IMR-90 (cell line): ENCODE data around the gene NXPE3. TPM values are rescaled to one million over a fixed set of nuclear protein-coding genes. Genes with fewer than 3 reads are reported as not detected.

Experiments
- ATAC-seq: fragments of 200-7000 bp; cut with Tn5 transposase; 2 replicates; pipeline ENCODE4 v1.9.1; 2020; ENCODE audit warnings: low read depth, mild to moderate bottlenecking, moderate library complexity
- BruUV-seq: library from RNA; stranded (reverse); fragments of 400-500 nt; replicated peaks from 2 replicates; lab custom pipeline; 2021; lab: Mats Ljungman, UMichigan
- CTCF ChIA-PET: fragments of 300-600 bp; formaldehyde crosslinking; extraction: SDS; loops from one replicate; lab custom pipeline; 2021; ENCODE audit warnings: antibody characterized with exemption; lab: Yijun Ruan, JAX
- POLR2A ChIA-PET: fragments of 300-600 bp; sonication (Branson Sonifier 250); formaldehyde crosslinking; loops from one replicate; lab custom pipeline; 2022; ENCODE audit warnings: antibody characterized with exemption; ENCODE audit not compliant: unreplicated experiment; lab: Charles Lee
- DNase-seq: peaks from one replicate; pipeline ENCODE4 v3.0.0; 2013
- H2AFZ ChIP-seq: replicated peaks from 2 replicates; pipeline ENCODE3; 2013; ENCODE audit warnings: low read length, mild to moderate bottlenecking; ENCODE audit not compliant: poor library complexity
- H2AK5ac ChIP-seq: 2 replicates; pipeline ENCODE4 v1.6.1; 2013; ENCODE audit warnings: low read depth, low read length, inconsistent platforms
- H2AK9ac ChIP-seq: replicated peaks from 2 replicates; pipeline ENCODE3; 2013; ENCODE audit warnings: mild to moderate bottlenecking, low read depth, low read length, moderate library complexity; ENCODE audit not compliant: poor library complexity
- H2BK120ac ChIP-seq: 2 replicates; pipeline ENCODE4 v1.6.1; 2013; ENCODE audit warnings: low read depth, low read length, inconsistent platforms
- H2BK15ac ChIP-seq: 3 replicates; pipeline ENCODE4 v1.6.1; 2013; ENCODE audit warnings: low read depth, low read length, inconsistent platforms
- H2BK20ac ChIP-seq: 2 replicates; pipeline ENCODE4 v1.6.1; 2013; ENCODE audit warnings: low read depth, mild to moderate bottlenecking, inconsistent platforms, low read length, moderate library complexity
- H2BK5ac ChIP-seq: 2 replicates; pipeline ENCODE4 v1.6.1; 2013; ENCODE audit warnings: mild to moderate bottlenecking, low read depth, low read length, inconsistent platforms; ENCODE audit not compliant: poor library complexity, severe bottlenecking
- H3K14ac ChIP-seq: replicated peaks from 2 replicates; pipeline ENCODE4 v1.6.1; 2013; ENCODE audit warnings: low read depth, low read length, inconsistent platforms
- H3K18ac ChIP-seq: 2 replicates; pipeline ENCODE4 v1.6.1; 2013; ENCODE audit warnings: low read depth, low read length, control low read depth
- H3K23ac ChIP-seq: 2 replicates; pipeline ENCODE4 v1.6.1; 2013; ENCODE audit warnings: low read depth, low read length, inconsistent platforms
- H3K27ac ChIP-seq: 2 replicates; pipeline ENCODE4 v1.5.1; 2013; ENCODE audit warnings: mild to moderate bottlenecking, control low read depth, low read length; ENCODE audit not compliant: insufficient read depth
- H3K27me3 ChIP-seq: 2 replicates; pipeline ENCODE4 v1.6.1; 2013; ENCODE audit warnings: low read length; ENCODE audit not compliant: control insufficient read depth, insufficient read depth
- H3K36me3 ChIP-seq: 2 replicates; pipeline ENCODE4 v1.6.1; 2013; ENCODE audit warnings: low read length, mixed read lengths; ENCODE audit not compliant: control insufficient read depth, insufficient read depth
- H3K4ac ChIP-seq: 2 replicates; pipeline ENCODE4 v1.6.1; 2013; ENCODE audit warnings: low read depth, low read length, inconsistent platforms
- H3K4me1 ChIP-seq: 2 replicates; pipeline ENCODE4 v1.6.1; 2013; ENCODE audit warnings: low read length, mixed read lengths; ENCODE audit not compliant: control insufficient read depth, insufficient read depth
- H3K4me2 ChIP-seq: 2 replicates; pipeline ENCODE4 v1.6.1; 2013; ENCODE audit warnings: low read depth, mild to moderate bottlenecking, control low read depth, low read length, moderate library complexity
- H3K4me3 ChIP-seq: 2 replicates; pipeline ENCODE4 v1.5.1; 2013; ENCODE audit warnings: low read depth, mild to moderate bottlenecking, control low read depth, low read length, moderate library complexity; ENCODE audit not compliant: insufficient read depth
- H3K56ac ChIP-seq: 2 replicates; pipeline ENCODE4 v1.6.1; 2013; ENCODE audit warnings: low read length, inconsistent platforms; ENCODE audit not compliant: insufficient read depth; ENCODE audit errors: extremely low read depth
- H3K79me1 ChIP-seq, 2 experiments: 2 replicates each; pipeline ENCODE4 v1.6.1; 2013; ENCODE audit warnings: low read length in 2 of 2, inconsistent platforms in 1 of 2, low read depth in 1 of 2
- H3K9ac ChIP-seq: 2 replicates; pipeline ENCODE4 v1.6.1; 2013; ENCODE audit warnings: low read depth, low read length, control low read depth
- H3K9me1 ChIP-seq: 2 replicates; pipeline ENCODE4 v1.6.1; 2013; ENCODE audit warnings: low read length, inconsistent platforms; ENCODE audit not compliant: insufficient read depth
- H3K9me3 ChIP-seq: 2 replicates; pipeline ENCODE4 v1.6.1; 2013; ENCODE audit warnings: low read length; ENCODE audit not compliant: control insufficient read depth, insufficient read depth
- H4K20me1 ChIP-seq: 2 replicates; pipeline ENCODE4 v1.6.1; 2013; ENCODE audit warnings: low read length, inconsistent platforms; ENCODE audit not compliant: insufficient read depth
- H4K5ac ChIP-seq: 2 replicates; pipeline ENCODE4 v1.6.1; 2013; ENCODE audit warnings: mild to moderate bottlenecking, low read depth, low read length, control low read depth
- H4K8ac ChIP-seq, 2 experiments: 2 replicates each; pipeline ENCODE4 v1.6.1; 2013; ENCODE audit warnings: low read depth in 2 of 2, low read length in 2 of 2, control low read depth in 1 of 2, inconsistent platforms in 1 of 2
- H4K91ac ChIP-seq: 2 replicates; pipeline ENCODE4 v1.6.1; 2013; ENCODE audit warnings: low read depth, low read length, inconsistent platforms; ENCODE audit not compliant: insufficient read depth
- POLR2A ChIP-seq: IDR thresholded peaks from 2 replicates; pipeline ENCODE4 v1.6.1; 2012; ENCODE audit warnings: mild to moderate bottlenecking, low read depth, low read length
- SMC3 ChIP-seq: fragments of 150-350 bp; IDR thresholded peaks from 2 replicates; pipeline ENCODE4 v1.6.1; 2016; ENCODE audit warnings: low read depth, mild to moderate bottlenecking, antibody characterized with exemption, low read length, moderate library complexity
- WGBS, 2 experiments: methylation state at CpG; one replicate each; pipeline versions ENCODE4 v1.1.5 to v1.1.7; 2013; ENCODE audit warnings: missing lambda C conversion rate in 2 of 2; ENCODE audit not compliant: insufficient read length in 1 of 2; ENCODE audit errors: extremely low coverage in 2 of 2; 5-methylcytosine and 5-hydroxymethylcytosine counted together
- dilution Hi-C: fragments of 300-500 bp; cut with HindIII; formaldehyde crosslinking; loops from one replicate; pipeline ENCODE4 v1.14.3; 2018; ENCODE audit warnings: low sequenced_read_pairs; ENCODE audit not compliant: unreplicated experiment
- in situ Hi-C: fragments of 300-500 bp; cut with MboI; formaldehyde crosslinking; loops from 3 replicates; pipeline ENCODE4 v1.14.3; 2019; ENCODE audit warnings: low sequenced_read_pairs, inconsistent platforms, mixed read lengths
- intact Hi-C: fragments of 100-400 bp; cut with micrococcal nuclease; formaldehyde crosslinking; loops from 2 replicates; pipeline ENCODE4 v1.10.0; 2022
- polyA plus RNA-seq, 3 experiments: library from polyadenylated mRNA; depleted of rRNA; stranded (reverse); fragments of >200 nt; gene quantifications; 2 replicates each; pipeline ENCODE4 v1.2.3, GENCODE V29; 2012; ENCODE audit warnings: low replicate concordance in 1 of 3
- total RNA-seq: library from RNA; depleted of rRNA; stranded (reverse); fragments of >200 nt; gene quantifications from 2 replicates; pipeline ENCODE4 v1.2.3, GENCODE V29; 2012

NXPE3 gene
- total and polyA plus RNA-seq, 2 of the 4 experiments (the other 2 are of a cell fraction): 20.0 to 23.8 TPM

DNA sequence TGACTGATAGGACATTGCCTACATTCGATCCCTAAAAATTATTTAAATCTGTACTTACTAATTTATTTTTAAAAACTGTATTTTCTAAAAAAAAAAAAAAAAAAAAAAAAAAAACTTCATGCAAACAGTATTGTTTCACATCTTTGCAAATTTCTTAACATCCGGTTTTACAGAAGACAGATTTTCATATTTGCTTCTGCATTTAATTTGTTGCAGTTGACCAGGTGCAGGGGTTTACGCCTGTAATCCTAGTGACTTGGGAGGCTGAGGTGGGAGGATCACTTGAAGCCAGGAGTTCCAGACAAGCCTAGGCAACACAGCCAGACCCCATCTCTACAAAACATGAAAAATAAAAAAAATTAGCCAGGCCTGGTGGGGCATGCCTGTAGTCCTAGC, 63.9 kb downstream of the NXPE3 start:
- no peak overlapping the region for H4K5ac ChIP-seq
- H2AK9ac ChIP-seq: no peak overlapping the region
- ChIA-PET POLR2A (no interaction called here), CTCF (interaction anchor here (0.6 to 0.7 kb wide), 2 partner anchors 17 to 159 kb away, joined by 3 to 9 read pairs; no protein-coding TSS in a partner anchor)
- H3K79me1 ChIP-seq: peaks cover 21 to 26% of the 10 kb centered on the region in 2 experiments
- no CpG with 5 or more reads among the region's 3 CpGs for WGBS, 2 experiments
- TF ChIP-seq SMC3: no peak
- TF ChIP-seq POLR2A: no peak
- H3K4me1 ChIP-seq: peaks cover 3% of the 10 kb centered on the region
- no TSS peak for BruUV-seq
- no peak overlapping the region for H3K9ac ChIP-seq
- H3K9me3 ChIP-seq: no peaks in the 10 kb centered on the region; the same call in 1 of the 2 replicates
- DNase-seq (no peak), ATAC-seq (no peak)
- dilution Hi-C loops: no loop called here
- H2AFZ ChIP-seq: no peak overlapping the region
- no peak overlapping the region; the same call in 1 of the 2 replicates for H4K91ac ChIP-seq
- peak overlapping the region; percentile 39; the same call in 1 of the 2 replicates for H3K4ac ChIP-seq
- no peak overlapping the region for H3K56ac ChIP-seq
- H2BK20ac ChIP-seq: no peak overlapping the region
- H2AK5ac ChIP-seq: no peak overlapping the region
- H3K4me3 ChIP-seq: no peak overlapping the region
- H3K4me2 ChIP-seq: no peak overlapping the region
- H2BK15ac ChIP-seq: no peak overlapping the region
- H2BK120ac ChIP-seq: peak overlapping the region; percentile 56; the same call in 1 of the 2 replicates
- peaks cover 3% of the 10 kb centered on the region; the same call in 1 of the 2 replicates for H3K9me1 ChIP-seq
- no peaks in the 10 kb centered on the region for H4K20me1 ChIP-seq
- in situ Hi-C loops: no loop called here
- no peaks in the 10 kb centered on the region for H3K36me3 ChIP-seq
- H2BK5ac ChIP-seq: no peak overlapping the region
- no peak overlapping the region for H4K8ac ChIP-seq
- intact Hi-C loops: no loop called here
- no peaks in the 10 kb centered on the region for H3K27me3 ChIP-seq
- H3K18ac ChIP-seq: no peak overlapping the region
- H3K23ac ChIP-seq: no peak overlapping the region
- no peak overlapping the region for H3K14ac ChIP-seq
- no peak overlapping the region for H3K27ac ChIP-seq
